GM12891 (cell line): ENCODE measurements around the gene COL15A1.
A peak's percentile ranks its signal among the peaks of the same experiment; 100 is the strongest.

ENCODE experiments used
- DNase-seq: peaks from one replicate; pipeline ENCODE4 v3.0.0; 2011; ENCODE audit warnings: low spot score; ENCODE audit not compliant: insufficient read length
- FAIRE-seq: peaks from 2 replicates; lab custom pipeline; 2011; peaks lifted over from hg19 to GRCh38; lab: Jason Lieb, UNC
- PAX5 ChIP-seq: IDR thresholded peaks from 2 replicates; pipeline ENCODE4 v1.6.1; 2011; ENCODE audit warnings: low read length, moderate library complexity, mild to moderate bottlenecking; ENCODE audit not compliant: insufficient read depth, severe bottlenecking
- POLR2A ChIP-seq: IDR thresholded peaks from 2 replicates; pipeline ENCODE4 v1.6.1; 2011; ENCODE audit warnings: low read depth, low read length, control low read depth
- POLR2AphosphoS5 ChIP-seq: IDR thresholded peaks from 2 replicates; pipeline ENCODE4 v1.6.1; 2011; ENCODE audit warnings: low read depth, low read length, control low read depth
- POU2F2 ChIP-seq: IDR thresholded peaks from 2 replicates; pipeline ENCODE4 v1.6.1; 2011; ENCODE audit warnings: low read depth, mild to moderate bottlenecking, control low read depth, low read length, moderate library complexity
- SPI1 ChIP-seq: IDR thresholded peaks from 2 replicates; pipeline ENCODE4 v1.6.1; 2011; ENCODE audit warnings: low read depth, low read length, control low read depth
- TAF1 ChIP-seq: IDR thresholded peaks from 2 replicates; pipeline ENCODE4 v1.6.1; 2011; ENCODE audit warnings: low read depth, low read length, control low read depth

COL15A1 gene

GRCh38 chr9:99116003-99116411 is 172.3 kb downstream of the COL15A1 start:
- no peak for FAIRE-seq

GRCh38 chr9:99118782-99119466 is 175.2 kb downstream of the COL15A1 start:
- FAIRE-seq (peak; percentile 89), DNase-seq (no peak)

More at GRCh38 chr9:99116003-99116411, 172.3 kb downstream of the COL15A1 start:
- DNase-seq: no peak
- TF ChIP-seq POLR2AphosphoS5 (no peak), PAX5 (no peak), POLR2A (no peak), SPI1 (no peak), TAF1 (no peak), POU2F2 (no peak)

GRCh38 chr9:99119976-99120655 is 176.4 kb downstream of the COL15A1 start:
- DNase-seq: no peak
- FAIRE-seq: peak; percentile 26
- no peak for TF ChIP-seq POLR2A
- no peak for TF ChIP-seq PAX5
- no peak for TF ChIP-seq POLR2AphosphoS5
- TF ChIP-seq SPI1: no peak
- TF ChIP-seq TAF1: no peak
- no peak for TF ChIP-seq POU2F2

More at GRCh38 chr9:99118782-99119466, 175.2 kb downstream of the COL15A1 start:
- TF ChIP-seq POLR2AphosphoS5 (no peak), SPI1 (peak; percentile 85), POLR2A (no peak)
